SK-N-SH treated with all-trans-retinoic acid at 6 μM for 48 hours (cell line): ENCODE measurements around the gene PCBD1.
"Not testable (repeated sequence)": the region's sequence is repeated elsewhere in the genome, so short reads cannot be mapped to it uniquely, and the experiment has no call there.

Source experiments
- ATAC-seq: fragments of 200-7000 bp; cut with Tn5 transposase; 3 replicates; pipeline ENCODE4 v1.9.1; 2020; ENCODE audit warnings: mild to moderate bottlenecking, moderate library complexity
- ARNTL ChIP-seq: fragments of 450-650 bp; formaldehyde crosslinking; IDR thresholded peaks from 2 replicates; pipeline ENCODE4 v1.5.0; 2020; ENCODE audit warnings: low read depth, mild to moderate bottlenecking, moderate library complexity, borderline replicate concordance
- BACH2 ChIP-seq: fragments of 250-450 bp; sonication (Bioruptor Pico); IDR thresholded peaks from 2 replicates; pipeline ENCODE4 v1.9.0; 2021; ENCODE audit warnings: mild to moderate bottlenecking, borderline replicate concordance
- CREB5 ChIP-seq: fragments of 250-450 bp; sonication (Bioruptor Pico); IDR thresholded peaks from 2 replicates; pipeline ENCODE4 v1.5.1; 2020; ENCODE audit warnings: low read depth, mild to moderate bottlenecking, moderate library complexity
- CSDC2 ChIP-seq: fragments of 250-450 bp; sonication (Bioruptor Pico); IDR thresholded peaks from 2 replicates; pipeline ENCODE4 v1.5.0; 2020; ENCODE audit warnings: mild to moderate bottlenecking, moderate library complexity
- CSRNP3 ChIP-seq: fragments of 250-450 bp; sonication (Bioruptor Pico); IDR thresholded peaks from 2 replicates; pipeline ENCODE4 v1.5.1; 2021; ENCODE audit warnings: mild to moderate bottlenecking, moderate library complexity
- ESRRG ChIP-seq: fragments of 250-450 bp; sonication (Bioruptor Pico); IDR thresholded peaks from 2 replicates; pipeline ENCODE4 v1.6.1; 2021; ENCODE audit warnings: mild to moderate bottlenecking
- GLIS3 ChIP-seq: fragments of 250-450 bp; sonication (Bioruptor Pico); IDR thresholded peaks from 2 replicates; pipeline ENCODE4 v1.5.0; 2020; ENCODE audit warnings: mild to moderate bottlenecking, moderate library complexity
- ISL1 ChIP-seq: fragments of 250-450 bp; sonication (Bioruptor Pico); IDR thresholded peaks from 2 replicates; pipeline ENCODE4 v2.1.2; 2022; ENCODE audit warnings: mild to moderate bottlenecking, moderate library complexity
- OSR1 ChIP-seq: fragments of 250-450 bp; sonication (Bioruptor Pico); IDR thresholded peaks from 2 replicates; pipeline ENCODE4 v1.8.0; 2022; ENCODE audit warnings: moderate library complexity, mild to moderate bottlenecking, inconsistent platforms
- PATZ1 ChIP-seq: fragments of 250-450 bp; sonication (Bioruptor Pico); IDR thresholded peaks from 2 replicates; pipeline ENCODE4 v1.8.0; 2020; ENCODE audit warnings: mild to moderate bottlenecking, moderate library complexity, borderline replicate concordance
- POU6F1 ChIP-seq: fragments of 250-450 bp; sonication (Bioruptor Pico); IDR thresholded peaks from 2 replicates; pipeline ENCODE4 v1.8.0; 2021; ENCODE audit warnings: low read depth, mild to moderate bottlenecking, moderate library complexity, borderline replicate concordance
- PPARA ChIP-seq: fragments of 250-450 bp; sonication (Bioruptor Pico); IDR thresholded peaks from 2 replicates; pipeline ENCODE4 v1.5.0; 2020; ENCODE audit warnings: mild to moderate bottlenecking, borderline replicate concordance
- RARB ChIP-seq: fragments of 250-450 bp; sonication (Bioruptor Pico); IDR thresholded peaks from 2 replicates; pipeline ENCODE4 v1.8.0; 2021; ENCODE audit warnings: mild to moderate bottlenecking, moderate library complexity
- SNAI2 ChIP-seq: fragments of 250-450 bp; sonication (Bioruptor Pico); IDR thresholded peaks from 2 replicates; pipeline ENCODE4 v1.5.0; 2020; ENCODE audit warnings: mild to moderate bottlenecking, moderate library complexity
- TCF4 ChIP-seq: fragments of 250-450 bp; sonication (Bioruptor Pico); IDR thresholded peaks from 2 replicates; pipeline ENCODE4 v1.8.0; 2021; ENCODE audit warnings: mild to moderate bottlenecking, moderate library complexity, borderline replicate concordance
- TOX ChIP-seq: fragments of 250-450 bp; sonication (Bioruptor Pico); IDR thresholded peaks from 2 replicates; pipeline ENCODE4 v1.8.0; 2021; ENCODE audit warnings: mild to moderate bottlenecking, moderate library complexity, borderline replicate concordance
- TSHZ2 ChIP-seq: fragments of 250-450 bp; sonication (Bioruptor Pico); IDR thresholded peaks from 2 replicates; pipeline ENCODE4 v1.5.0; 2020; ENCODE audit warnings: mild to moderate bottlenecking, moderate library complexity
- ZC3H10 ChIP-seq: fragments of 250-450 bp; sonication (Bioruptor Pico); IDR thresholded peaks from 2 replicates; pipeline ENCODE4 v1.5.1; 2021; ENCODE audit warnings: mild to moderate bottlenecking, moderate library complexity
- ZFP3 ChIP-seq: fragments of 250-450 bp; sonication (Bioruptor Pico); IDR thresholded peaks from 2 replicates; pipeline ENCODE4 v1.5.0; 2020; ENCODE audit warnings: mild to moderate bottlenecking, moderate library complexity
- ZFP30 ChIP-seq: fragments of 450-650 bp; formaldehyde crosslinking; IDR thresholded peaks from 2 replicates; pipeline ENCODE4 v1.5.0; 2022; ENCODE audit warnings: mild to moderate bottlenecking, moderate library complexity
- ZNF565 ChIP-seq: fragments of 450-650 bp; formaldehyde crosslinking; conservative IDR thresholded peaks from 2 replicates; pipeline ENCODE4 v1.5.0; 2020; ENCODE audit warnings: low read depth, mild to moderate bottlenecking, moderate library complexity
- ZNF70 ChIP-seq: fragments of 450-650 bp; formaldehyde crosslinking; IDR thresholded peaks from 2 replicates; pipeline ENCODE4 v1.5.0; 2020; ENCODE audit warnings: mild to moderate bottlenecking, moderate library complexity
- ZNF8 ChIP-seq: fragments of 450-650 bp; formaldehyde crosslinking; IDR thresholded peaks from 2 replicates; pipeline ENCODE4 v1.5.0; 2020; ENCODE audit warnings: mild to moderate bottlenecking, moderate library complexity

Gene PCBD1

GRCh38 chr10:70863470-70864160 lies 24.8 kb downstream of the PCBD1 start:
- ATAC-seq: no peak
- TF ChIP-seq SNAI2 (CRISPR knock-in tag) (no peak), ISL1 (CRISPR knock-in tag) (no peak), RARB (CRISPR knock-in tag) (no peak), PPARA (CRISPR knock-in tag) (no peak), ZFP3 (CRISPR knock-in tag) (no peak), BACH2 (CRISPR knock-in tag) (no peak), ZNF70 (CRISPR knock-in tag) (no peak), GLIS3 (CRISPR knock-in tag) (no peak), PATZ1 (no peak), ZFP30 (CRISPR knock-in tag) (no peak), TOX (CRISPR knock-in tag) (no peak)

- not testable (repeated sequence) for ATAC-seq
Observed at GRCh38 chr10:70861495-70862197, 26.7 kb downstream of the PCBD1 start.

- TF ChIP-seq ZNF565 (CRISPR knock-in tag): no peak
- TF ChIP-seq ZFP30 (CRISPR knock-in tag): no peak
- TF ChIP-seq GLIS3 (CRISPR knock-in tag): no peak
- no peak for TF ChIP-seq PATZ1
- TF ChIP-seq CSDC2 (CRISPR knock-in tag): no peak
- no peak for TF ChIP-seq POU6F1 (CRISPR knock-in tag)
- TF ChIP-seq ZNF8 (CRISPR knock-in tag): 0 out of 2 replicates have a peak, but pooled peaks have one; percentile 18
- TF ChIP-seq TOX (CRISPR knock-in tag): no peak
- TF ChIP-seq ZC3H10: no peak
- TF ChIP-seq OSR1 (CRISPR knock-in tag): no peak
- no peak for TF ChIP-seq CREB5 (CRISPR knock-in tag)
- TF ChIP-seq TCF4: peak; percentile 91
- TF ChIP-seq BACH2 (CRISPR knock-in tag): no peak
- TF ChIP-seq TSHZ2 (CRISPR knock-in tag): peak; percentile 63; the same call in 1 of the 2 replicates
- no peak for TF ChIP-seq CSRNP3 (CRISPR knock-in tag)
- TF ChIP-seq ARNTL: no peak
- TF ChIP-seq ZFP3 (CRISPR knock-in tag): no peak
- peak; percentile 76; the same call in 1 of the 2 replicates for TF ChIP-seq PPARA (CRISPR knock-in tag)
- TF ChIP-seq SNAI2 (CRISPR knock-in tag): no peak
- no peak for TF ChIP-seq ESRRG (CRISPR knock-in tag)
- no peak for TF ChIP-seq RARB (CRISPR knock-in tag)
- 0 out of 2 replicates have a peak, but pooled peaks have one; percentile 15 for TF ChIP-seq ISL1 (CRISPR knock-in tag)
- TF ChIP-seq ZNF70 (CRISPR knock-in tag): peak; percentile 68; the same call in 1 of the 2 replicates
- ATAC-seq: no peak
Observed at GRCh38 chr10:70858759-70859158, 29.6 kb downstream of the PCBD1 start.
